Epithelial cell of esophagus (primary cell): Measurements from ENCODE around the gene ADTRP.
A peak's percentile ranks its signal among the peaks of the same experiment; 100 is the strongest.

Experiments
- DNase-seq: peaks from one replicate; pipeline ENCODE4 v3.0.0; 2010; ENCODE audit warnings: low read depth
- H3K4me3 ChIP-seq: 2 replicates; pipeline ENCODE4 v1.5.1; 2011; ENCODE audit warnings: mild to moderate bottlenecking, low read length, control low read depth
- TF ChIP-seq, protein P1 (sequence below): IDR thresholded peaks from 2 replicates; pipeline ENCODE4 v1.5.1; 2011; ENCODE audit warnings: low read depth, mild to moderate bottlenecking, low read length, control low read depth, inconsistent platforms; ENCODE audit not compliant: insufficient read depth; ENCODE audit errors: missing control alignments

The ADTRP gene

GRCh38 chr6:11767458-11767857, 11.1 kb downstream of the ADTRP start:
- no peak for DNase-seq
- TF ChIP-seq, protein P1, sequence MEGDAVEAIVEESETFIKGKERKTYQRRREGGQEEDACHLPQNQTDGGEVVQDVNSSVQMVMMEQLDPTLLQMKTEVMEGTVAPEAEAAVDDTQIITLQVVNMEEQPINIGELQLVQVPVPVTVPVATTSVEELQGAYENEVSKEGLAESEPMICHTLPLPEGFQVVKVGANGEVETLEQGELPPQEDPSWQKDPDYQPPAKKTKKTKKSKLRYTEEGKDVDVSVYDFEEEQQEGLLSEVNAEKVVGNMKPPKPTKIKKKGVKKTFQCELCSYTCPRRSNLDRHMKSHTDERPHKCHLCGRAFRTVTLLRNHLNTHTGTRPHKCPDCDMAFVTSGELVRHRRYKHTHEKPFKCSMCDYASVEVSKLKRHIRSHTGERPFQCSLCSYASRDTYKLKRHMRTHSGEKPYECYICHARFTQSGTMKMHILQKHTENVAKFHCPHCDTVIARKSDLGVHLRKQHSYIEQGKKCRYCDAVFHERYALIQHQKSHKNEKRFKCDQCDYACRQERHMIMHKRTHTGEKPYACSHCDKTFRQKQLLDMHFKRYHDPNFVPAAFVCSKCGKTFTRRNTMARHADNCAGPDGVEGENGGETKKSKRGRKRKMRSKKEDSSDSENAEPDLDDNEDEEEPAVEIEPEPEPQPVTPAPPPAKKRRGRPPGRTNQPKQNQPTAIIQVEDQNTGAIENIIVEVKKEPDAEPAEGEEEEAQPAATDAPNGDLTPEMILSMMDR, result no peak
- no peak overlapping the region for H3K4me3 ChIP-seq

DNA sequence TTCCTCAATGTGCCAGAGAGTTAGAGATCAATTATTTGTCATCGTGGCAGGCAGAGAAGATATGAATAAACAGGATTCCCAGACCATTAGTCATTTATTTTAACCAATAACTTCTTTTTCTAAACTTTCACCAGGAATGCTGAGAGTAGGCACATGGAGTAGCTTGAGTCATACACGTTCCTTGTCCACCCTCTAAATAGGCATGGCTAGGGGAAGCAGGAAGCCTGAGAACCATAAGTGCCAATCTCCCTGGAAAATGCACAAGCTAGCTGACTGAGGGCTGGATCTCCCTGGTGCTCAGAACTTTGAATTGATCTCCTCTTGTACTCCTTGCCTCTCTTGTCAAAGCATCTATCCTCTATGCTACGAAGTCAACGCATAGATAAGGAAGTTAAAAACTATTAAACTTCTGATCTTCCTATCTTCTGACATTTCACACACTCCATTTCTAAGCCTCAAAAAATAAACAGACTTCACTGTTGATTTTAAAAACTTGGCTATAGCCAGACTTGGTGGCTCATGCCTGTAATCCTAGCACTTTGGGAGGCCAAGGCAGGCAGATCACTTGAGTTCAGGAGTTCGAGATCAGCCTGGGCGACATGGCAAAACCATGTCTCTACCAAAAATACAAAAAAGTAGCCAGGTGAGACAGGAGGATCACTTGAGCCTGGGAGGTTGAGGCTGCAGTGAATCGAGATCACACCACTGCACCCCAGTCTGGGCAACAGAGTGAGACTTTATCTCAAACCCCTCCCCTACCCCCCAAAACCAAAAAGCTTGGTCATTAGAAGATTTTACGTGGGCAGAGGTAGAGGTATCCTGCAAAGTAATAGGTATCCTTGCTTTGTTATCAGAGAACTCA, 11.8 kb downstream of the ADTRP start:
- TF ChIP-seq, protein P1, result no peak
- peak; percentile 95 for DNase-seq

GRCh38 chr6:11766043-11766442, 12.6 kb downstream of the ADTRP start:
- no peak overlapping the region for H3K4me3 ChIP-seq
- TF ChIP-seq, protein P1, result no peak
- DNase-seq, result peak; percentile 25

More for the DNA sequence above, 11.8 kb downstream of the ADTRP start:
- no peak overlapping the region for H3K4me3 ChIP-seq

GRCh38 chr6:11764250-11764604, 14.4 kb downstream of the ADTRP start:
- DNase-seq, result no peak
- TF ChIP-seq, protein P1, result no peak
- H3K4me3 ChIP-seq, result no peak overlapping the region

DNA sequence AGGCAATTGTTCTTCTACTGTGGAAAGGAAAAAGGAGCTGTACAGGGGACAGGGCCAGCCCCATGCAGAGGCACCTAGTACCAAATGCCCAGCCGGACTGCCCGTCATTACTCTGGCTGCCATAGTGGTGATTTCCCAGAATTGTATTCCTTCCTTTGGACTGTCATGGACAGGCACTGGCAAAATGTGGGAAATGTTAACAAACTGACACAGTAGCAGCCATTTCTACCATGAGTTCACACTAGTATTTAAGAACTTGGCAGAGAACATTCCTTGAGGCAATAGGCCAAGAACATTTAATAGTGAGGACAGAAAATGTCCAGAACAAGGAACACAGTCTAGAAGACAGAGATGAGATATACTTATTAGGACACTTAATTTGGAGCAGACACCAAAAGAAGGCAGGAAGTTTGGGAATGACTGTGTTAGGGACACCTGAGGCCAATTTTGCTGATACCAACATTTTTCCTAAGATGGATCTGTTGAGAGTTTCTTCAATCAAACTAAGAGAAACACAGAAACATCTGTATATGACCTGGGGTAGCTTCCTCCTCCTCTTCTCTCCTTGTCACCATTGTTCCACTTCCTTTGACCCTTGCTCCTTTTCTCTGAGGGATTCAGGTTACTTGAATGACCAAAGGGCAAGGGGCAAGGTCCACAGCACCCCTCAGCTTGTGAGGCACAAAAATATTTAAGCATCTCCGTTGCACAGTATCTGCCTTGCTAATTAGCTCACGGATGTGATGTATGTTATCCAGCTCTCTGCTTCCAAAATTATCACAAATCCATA, 14.9 kb downstream of the ADTRP start:
- TF ChIP-seq, protein P1, result no peak
- no peak for DNase-seq
- no peak overlapping the region for H3K4me3 ChIP-seq

DNA sequence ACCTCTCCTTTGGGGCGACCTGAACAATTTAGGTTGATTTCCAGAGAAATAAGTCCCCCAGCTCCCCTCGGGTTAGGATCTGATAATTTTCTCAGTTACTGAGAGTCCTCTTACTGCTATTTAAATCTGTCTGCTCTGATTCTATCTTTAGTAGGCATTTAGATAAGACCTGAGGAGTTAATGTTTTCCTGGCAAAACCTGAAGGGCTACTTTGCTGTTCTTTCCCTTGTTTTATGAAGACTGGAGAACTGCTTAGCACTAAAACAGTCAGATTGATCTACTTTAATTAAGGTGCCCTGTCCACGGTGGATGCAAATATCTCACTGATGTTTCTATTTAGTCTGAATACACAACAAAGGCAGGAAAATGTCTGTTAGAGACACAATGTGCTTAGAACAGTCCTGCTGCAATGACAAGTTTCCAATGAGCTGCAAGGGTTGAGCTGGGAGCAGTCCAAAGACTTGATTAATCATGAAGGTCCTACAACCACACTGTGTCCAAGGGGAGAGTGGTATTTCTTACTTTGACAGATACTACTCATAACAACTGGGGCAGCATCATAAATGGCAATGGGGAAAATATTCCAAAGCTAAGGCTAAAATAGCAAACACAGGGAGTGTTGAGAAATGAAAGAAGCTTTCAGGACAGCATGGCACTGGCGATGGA, 15.7 kb downstream of the ADTRP start:
- TF ChIP-seq, protein P1, result no peak
- no peak for DNase-seq
- H3K4me3 ChIP-seq, result no peak overlapping the region
